BE2C (cell line): Measurements from ENCODE around the gene ITGAD.

ENCODE experiments used
- DNase-seq: peaks from one replicate; pipeline ENCODE4 v3.0.0-alpha.2; 2020
- H3K27me3 ChIP-seq: fragments of 250-450 bp; sonication (Bioruptor Pico); 2 replicates; pipeline ENCODE4 v1.5.1; 2020; ENCODE audit warnings: mild to moderate bottlenecking
- H3K36me3 ChIP-seq: fragments of 250-450 bp; sonication (Bioruptor Pico); 2 replicates; pipeline ENCODE4 v1.5.1; 2020; ENCODE audit warnings: mild to moderate bottlenecking
- H3K4me1 ChIP-seq: fragments of 250-450 bp; sonication (Bioruptor Pico); 2 replicates; pipeline ENCODE4 v1.5.1; 2020
- H3K4me3 ChIP-seq: 2 replicates; pipeline ENCODE4 v1.5.1; 2011; ENCODE audit warnings: low read depth, low read length
- H3K9me3 ChIP-seq: fragments of 250-450 bp; sonication (Bioruptor Pico); 2 replicates; pipeline ENCODE4 v1.5.1; 2020
- CTCF ChIP-seq: IDR thresholded peaks from 2 replicates; pipeline ENCODE4 v1.5.1; 2012; ENCODE audit warnings: mild to moderate bottlenecking, low read depth, low read length

Gene ITGAD

GRCh38 chr16:31386157-31386984 lies 6.8 kb upstream of the ITGAD start:
- H3K27me3 ChIP-seq, result peaks cover 9% of the 10 kb centered on the region; the same call in 1 of the 2 replicates
- H3K4me1 ChIP-seq, result no peaks in the 10 kb centered on the region
- no peak for DNase-seq
- H3K36me3 ChIP-seq, result no peaks in the 10 kb centered on the region
- no peak overlapping the region for H3K4me3 ChIP-seq
- H3K9me3 ChIP-seq, result no peaks in the 10 kb centered on the region
- TF ChIP-seq CTCF, result no peak

- H3K36me3 ChIP-seq, result no peaks in the 10 kb centered on the region
- no peak overlapping the region for H3K4me3 ChIP-seq
- H3K4me1 ChIP-seq, result no peaks in the 10 kb centered on the region
- DNase-seq, result no peak
- no peaks in the 10 kb centered on the region for H3K9me3 ChIP-seq
- TF ChIP-seq CTCF, result no peak
- H3K27me3 ChIP-seq, result peaks cover 5% of the 10 kb centered on the region; the same call in 1 of the 2 replicates
Measured at GRCh38 chr16:31388535-31388934, 4.6 kb upstream of the ITGAD start.

GRCh38 chr16:31390504-31391041 lies 2.6 kb upstream of the ITGAD start:
- Histone ChIP-seq H3K4me3 (no peak overlapping the region), H3K27me3 (peaks cover 5% of the 10 kb centered on the region; the same call in 1 of the 2 replicates), H3K9me3 (no peaks in the 10 kb centered on the region), H3K36me3 (no peaks in the 10 kb centered on the region), H3K4me1 (no peaks in the 10 kb centered on the region)
- TF ChIP-seq CTCF, result no peak
- DNase-seq, result no peak

- H3K9me3 ChIP-seq, result no peaks in the 10 kb centered on the region; the same call in 1 of the 2 replicates
- H3K4me1 ChIP-seq, result no peaks in the 10 kb centered on the region
- H3K36me3 ChIP-seq, result no peaks in the 10 kb centered on the region
- H3K27me3 ChIP-seq, result no peaks in the 10 kb centered on the region
- TF ChIP-seq CTCF, result no peak
- DNase-seq, result no peak
- H3K4me3 ChIP-seq, result no peak overlapping the region
Measured at GRCh38 chr16:31395647-31396046, 2.5 kb downstream of the ITGAD start.

- TF ChIP-seq CTCF, result no peak
- H3K4me1 ChIP-seq, result no peaks in the 10 kb centered on the region
- H3K27me3 ChIP-seq, result no peaks in the 10 kb centered on the region
- no peak overlapping the region for H3K4me3 ChIP-seq
- no peaks in the 10 kb centered on the region; the same call in 1 of the 2 replicates for H3K9me3 ChIP-seq
- DNase-seq, result no peak
- no peaks in the 10 kb centered on the region for H3K36me3 ChIP-seq
Measured at GRCh38 chr16:31397096-31397660, 4.0 kb downstream of the ITGAD start.

- Histone ChIP-seq H3K4me1 (no peaks in the 10 kb centered on the region), H3K9me3 (no peaks in the 10 kb centered on the region; the same call in 1 of the 2 replicates), H3K27me3 (no peaks in the 10 kb centered on the region), H3K36me3 (no peaks in the 10 kb centered on the region), H3K4me3 (no peak overlapping the region)
- TF ChIP-seq CTCF, result no peak
- DNase-seq, result no peak
Measured at GRCh38 chr16:31397701-31398100, 4.6 kb downstream of the ITGAD start.
